Stimulated activated CD4-positive, alpha-beta T cell treated with anti-CD3 and anti-CD28 coated beads, Interleukin-4, amount 100 ng/mL, for 24 hours (primary cell): Measurements from ENCODE around the gene ITGBL1.

Experiments
- DNase-seq: peaks from one replicate; pipeline ENCODE4 v3.0.0-alpha.2; 2020

Gene ITGBL1

GRCh38 chr13:101706651-101707050 lies 254.2 kb downstream of the ITGBL1 start:
- no peak for DNase-seq

- no peak for DNase-seq
Observed at GRCh38 chr13:101707659-101708058, 255.2 kb downstream of the ITGBL1 start.

DNA sequence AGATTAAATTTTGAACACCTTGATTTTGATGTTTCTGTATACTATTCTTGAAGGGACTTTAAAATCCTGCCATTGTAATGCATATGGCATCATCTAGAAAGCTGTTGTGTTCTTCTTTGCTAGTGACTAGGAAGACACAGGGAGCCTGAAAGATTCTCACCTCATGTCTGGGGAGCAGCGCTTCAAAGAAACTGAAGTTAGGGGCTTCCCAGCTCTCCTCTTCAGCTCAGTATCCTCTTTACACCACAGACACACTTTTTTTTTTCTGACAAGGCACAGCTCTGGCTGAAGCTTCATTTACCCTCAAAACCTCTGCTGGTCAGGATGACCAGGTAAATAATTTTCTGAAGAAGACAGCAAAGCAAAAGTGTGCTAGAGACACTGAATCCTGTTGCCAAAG lies 255.6 kb downstream of the ITGBL1 start:
- no peak for DNase-seq

GRCh38 chr13:101709952-101710351 lies 257.5 kb downstream of the ITGBL1 start:
- no peak for DNase-seq

GRCh38 chr13:101711307-101712025 lies 259.0 kb downstream of the ITGBL1 start:
- DNase-seq = no peak

- DNase-seq = no peak
Observed at GRCh38 chr13:101712026-101712348, 259.5 kb downstream of the ITGBL1 start.

DNA sequence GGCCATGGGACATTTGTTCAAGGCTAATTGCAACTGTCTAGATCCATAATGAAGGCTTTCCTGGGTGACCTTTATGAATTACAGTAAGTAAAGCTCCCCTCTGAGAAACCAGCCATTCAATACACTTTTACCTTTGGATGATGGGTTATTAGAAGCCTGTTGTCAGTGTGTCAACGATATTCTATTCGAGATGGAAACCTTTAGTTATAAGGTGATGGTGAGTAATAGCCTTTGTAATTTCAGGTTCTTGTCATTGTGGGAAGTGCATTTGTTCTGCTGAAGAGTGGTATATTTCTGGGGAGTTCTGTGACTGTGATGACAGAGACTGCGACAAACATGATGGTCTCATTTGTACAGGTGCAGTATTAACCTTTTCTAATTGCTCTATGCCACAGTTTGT lies 261.7 kb downstream of the ITGBL1 start:
- DNase-seq = no peak

GRCh38 chr13:101717353-101717752 lies 264.9 kb downstream of the ITGBL1 start:
- DNase-seq = no peak

DNA sequence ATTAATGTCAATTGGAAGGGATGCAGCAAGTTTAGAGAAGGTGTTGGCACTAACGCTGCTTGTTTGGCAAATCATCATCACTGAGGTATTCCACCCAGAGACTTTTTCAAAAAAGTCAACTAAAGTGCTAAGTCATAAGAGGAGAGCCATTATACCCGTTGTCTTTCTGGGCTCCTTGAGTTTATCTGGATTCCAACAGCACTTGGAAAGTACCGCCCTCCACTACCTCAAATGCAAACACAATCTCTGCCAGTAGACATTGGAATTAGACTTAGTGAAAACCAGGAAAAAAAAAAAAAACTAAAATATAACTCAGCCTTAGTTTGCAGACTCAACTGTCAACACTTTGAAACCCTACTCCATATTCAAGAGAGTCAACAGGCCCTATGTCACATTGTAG lies 266.0 kb downstream of the ITGBL1 start:
- DNase-seq = no peak

DNA sequence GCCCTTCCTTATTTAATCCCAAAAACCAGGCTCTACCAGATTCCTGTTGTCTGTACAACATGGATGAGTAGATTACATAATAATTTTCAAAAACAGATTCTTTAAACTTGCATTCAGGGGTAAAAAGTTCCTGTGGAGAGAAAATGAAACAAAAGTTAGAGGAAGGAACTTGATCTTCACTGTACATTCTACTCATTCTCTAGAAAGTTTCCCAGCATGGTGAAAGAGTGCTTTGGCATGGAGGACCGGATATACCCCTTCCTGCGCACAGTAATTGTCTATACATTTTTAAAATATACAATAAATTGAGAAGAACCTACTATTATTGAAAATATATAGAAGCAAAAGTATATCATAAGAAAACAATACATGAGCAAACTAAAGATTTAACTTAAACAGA lies 274.2 kb downstream of the ITGBL1 start:
- no peak for DNase-seq

DNA sequence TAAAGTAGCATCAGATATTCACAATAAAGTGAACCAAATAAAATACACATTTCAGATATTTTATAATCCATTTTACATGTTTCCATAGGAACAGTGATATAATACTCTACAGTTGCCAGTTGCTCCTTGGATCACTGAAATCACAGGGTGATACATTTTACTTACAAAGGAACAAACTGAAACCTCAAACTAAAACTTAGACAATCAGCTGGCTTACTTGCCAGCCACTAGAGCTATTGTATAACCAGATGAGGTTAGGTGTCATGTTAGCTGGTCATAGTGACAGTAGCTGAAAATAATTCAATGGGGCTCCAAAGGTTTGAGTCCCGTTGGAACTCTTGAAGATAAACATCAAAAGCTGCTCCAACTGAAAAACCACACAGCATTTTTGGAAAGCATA lies 274.6 kb downstream of the ITGBL1 start:
- no peak for DNase-seq

GRCh38 chr13:101728021-101728420 lies 275.5 kb downstream of the ITGBL1 start:
- DNase-seq = no peak

DNA sequence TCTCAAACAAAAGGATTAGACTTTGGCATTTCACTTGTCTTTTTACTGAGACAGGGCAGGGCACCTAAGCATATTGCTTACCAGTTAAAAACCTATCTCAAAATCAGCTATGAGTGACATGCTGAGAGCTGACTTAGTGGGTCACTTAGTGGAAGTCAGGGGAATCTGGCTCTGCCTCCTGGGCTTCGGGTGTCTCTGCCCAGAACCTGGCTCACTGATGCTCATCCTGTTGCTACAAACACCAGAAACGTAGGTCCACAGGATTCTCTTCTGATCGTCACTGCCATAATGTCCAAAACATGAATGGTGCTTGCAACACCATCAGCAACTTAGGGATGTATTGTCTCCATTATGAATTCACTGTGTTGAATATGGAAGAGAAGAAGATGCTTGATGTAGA lies 276.1 kb downstream of the ITGBL1 start:
- no peak for DNase-seq

DNA sequence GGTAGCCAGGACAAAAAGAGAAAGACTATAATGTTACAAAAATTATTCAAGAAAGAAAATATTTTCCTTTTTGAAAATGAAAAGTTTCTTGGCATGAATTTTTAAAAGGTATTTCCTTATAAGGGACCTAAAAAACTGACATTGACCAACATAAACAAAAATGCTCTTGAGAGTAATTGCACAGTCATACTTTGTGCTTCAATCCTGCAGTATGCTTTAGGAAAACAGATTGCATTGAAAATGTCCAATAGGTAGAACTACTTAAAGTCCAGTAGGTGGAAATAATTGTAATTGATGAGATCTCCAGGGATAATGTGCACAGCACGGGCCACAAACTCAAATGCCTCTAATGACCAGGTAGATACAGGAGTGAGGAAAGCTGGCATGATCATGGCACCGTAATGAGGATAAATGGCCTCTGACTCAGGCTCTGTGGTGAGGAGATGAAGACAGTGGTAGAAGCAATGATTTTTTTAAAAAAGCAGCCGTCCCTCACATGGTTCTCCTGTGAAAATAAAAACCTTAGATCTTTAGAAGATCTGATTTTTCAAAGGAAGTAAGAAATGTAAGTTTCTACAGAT lies 278.0 kb downstream of the ITGBL1 start:
- DNase-seq = no peak

GRCh38 chr13:101736566-101736965 lies 284.1 kb downstream of the ITGBL1 start:
- no peak for DNase-seq

DNA sequence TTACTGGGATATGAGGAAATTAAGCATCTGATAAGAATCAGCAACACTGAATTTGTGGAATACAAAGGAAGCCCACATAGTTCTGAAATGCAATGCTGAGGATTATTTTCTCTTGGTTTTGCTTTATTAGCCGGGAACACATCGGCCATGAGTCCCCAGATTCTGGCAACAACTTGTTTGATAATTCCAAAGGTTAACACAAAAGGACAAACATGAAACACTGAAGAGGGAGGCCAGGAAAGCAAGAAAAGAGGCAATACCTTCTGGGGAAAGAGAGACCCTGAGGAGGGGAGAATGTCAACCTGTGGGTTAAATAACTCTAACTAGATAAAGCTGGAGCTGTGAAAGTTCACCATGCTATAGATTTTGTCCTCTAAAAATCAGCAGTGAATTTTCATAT lies 285.9 kb downstream of the ITGBL1 start:
- DNase-seq = no peak

DNA sequence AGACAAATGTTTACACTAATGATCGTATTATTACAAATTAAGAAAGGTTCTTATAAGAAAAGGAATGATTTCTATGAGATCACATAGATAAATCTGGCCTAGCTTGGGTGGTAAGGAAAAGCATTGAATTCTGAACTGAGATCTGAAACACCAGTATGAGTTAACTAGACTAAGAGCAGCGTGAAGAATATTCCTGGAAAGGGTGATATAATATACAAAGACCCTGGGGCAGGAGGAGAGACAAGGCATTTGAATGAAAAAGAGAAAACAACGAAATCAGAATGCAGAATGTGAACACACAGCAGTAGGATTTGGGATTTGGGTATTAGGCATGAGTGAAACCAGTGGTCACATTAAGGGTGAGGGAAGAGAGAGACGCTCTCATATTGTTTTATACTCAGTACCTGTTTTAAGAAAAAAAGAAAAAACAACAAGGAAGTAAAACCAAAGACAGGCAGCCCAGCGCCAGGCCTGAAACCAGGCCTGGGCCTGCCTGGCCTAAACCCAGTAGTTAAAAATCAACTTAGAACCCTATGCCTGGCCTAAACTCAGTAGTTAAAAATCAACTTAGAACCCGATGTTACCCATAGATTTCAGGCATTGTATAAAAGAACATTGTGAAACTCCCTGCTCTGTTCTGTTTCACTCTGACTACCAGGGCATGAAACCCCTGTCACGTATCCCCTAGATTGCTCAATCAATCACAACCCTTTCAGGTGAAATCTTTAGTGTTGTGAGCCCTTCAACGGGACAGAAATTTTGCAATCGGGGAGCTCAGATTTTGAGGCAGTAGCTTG lies 287.1 kb downstream of the ITGBL1 start:
- no peak for DNase-seq

DNA sequence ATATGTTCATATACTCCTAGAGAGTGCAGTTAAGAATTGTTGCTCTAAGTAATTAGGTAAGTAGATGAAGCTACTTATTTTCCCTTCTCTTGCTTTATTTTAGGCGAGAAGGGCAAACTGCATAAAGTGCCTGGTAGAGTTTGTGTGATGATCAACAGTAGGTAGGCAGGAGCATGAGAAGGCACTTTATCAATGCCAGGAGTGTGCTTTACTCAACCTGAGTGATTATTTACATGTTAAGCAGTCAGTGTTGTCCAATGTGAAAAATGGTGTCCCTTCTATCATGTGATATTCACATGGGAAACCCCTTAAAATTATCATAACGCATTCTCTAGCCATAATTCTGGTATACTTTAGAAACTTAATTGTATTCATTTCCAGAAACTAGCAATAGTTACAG lies 294.0 kb downstream of the ITGBL1 start:
- DNase-seq = no peak

DNA sequence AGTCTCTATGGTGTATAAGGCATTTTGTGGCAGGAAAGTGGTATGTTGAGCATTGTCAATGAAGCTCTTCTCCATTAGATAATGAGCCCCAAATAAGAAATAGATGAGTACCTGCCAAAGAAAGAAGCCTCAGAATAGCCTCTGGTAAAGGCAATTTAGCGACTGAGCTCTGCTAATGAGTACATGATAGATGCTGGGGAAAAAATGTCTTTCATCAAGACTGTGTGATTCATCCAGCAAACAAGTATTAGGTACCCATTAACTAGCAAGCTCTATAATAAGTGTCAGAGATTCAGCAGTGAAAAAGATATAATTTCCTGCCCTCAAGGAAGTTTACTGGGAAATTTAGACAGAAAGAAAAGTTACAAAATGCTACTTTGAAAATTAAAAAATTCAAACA lies 294.6 kb downstream of the ITGBL1 start:
- DNase-seq = no peak

- no peak for DNase-seq
Observed at GRCh38 chr13:101749584-101749983, 297.1 kb downstream of the ITGBL1 start.

DNA sequence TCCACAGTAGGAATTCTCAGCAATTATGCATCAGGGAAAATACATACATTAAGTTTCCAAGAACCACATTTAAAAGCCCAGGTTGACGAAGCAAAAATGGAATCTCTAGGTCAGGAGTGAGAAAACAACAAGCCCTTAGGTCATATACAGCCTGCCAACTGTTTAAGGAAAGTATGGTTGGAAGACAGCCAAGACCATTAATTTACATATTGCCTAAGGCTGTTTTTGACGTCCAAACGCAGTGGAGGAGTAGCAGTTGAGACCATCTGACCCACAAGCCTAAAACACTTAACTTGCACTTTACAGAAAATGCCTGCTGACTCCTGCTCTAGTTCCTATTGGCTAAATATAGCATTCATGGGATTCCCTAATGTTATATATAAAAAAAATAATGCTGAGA lies 299.0 kb downstream of the ITGBL1 start:
- no peak for DNase-seq

GRCh38 chr13:101752432-101752831 lies 300.0 kb downstream of the ITGBL1 start:
- no peak for DNase-seq

DNA sequence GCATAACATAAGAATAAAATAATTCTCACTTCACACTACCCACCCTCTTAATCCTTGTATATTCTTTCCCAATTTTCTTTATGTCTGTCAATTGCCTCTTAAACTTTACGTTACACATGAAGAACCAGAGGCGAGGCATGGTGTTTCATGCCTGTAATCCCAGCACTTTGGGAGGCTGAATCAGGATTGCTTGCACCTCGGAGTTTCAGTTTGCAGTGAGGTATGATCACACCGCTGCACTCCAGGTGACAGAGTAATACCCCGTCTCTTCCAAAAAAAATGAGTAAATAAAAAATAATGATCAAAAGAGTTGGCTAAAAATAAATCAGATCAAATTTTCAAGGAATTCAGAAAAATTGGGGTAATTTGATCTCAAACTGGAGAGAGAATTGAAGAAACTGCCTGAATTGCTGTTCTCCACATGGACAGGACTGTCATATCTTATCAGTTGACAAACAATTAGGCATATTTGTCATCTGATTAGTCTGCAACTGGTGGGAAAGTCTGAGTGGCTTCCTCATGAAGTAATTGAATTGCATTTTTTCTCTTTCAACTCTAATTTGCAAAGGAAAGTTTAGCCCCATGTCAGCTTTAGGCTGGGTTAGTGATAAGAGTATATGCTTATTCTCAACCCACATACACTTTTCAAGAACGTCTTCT lies 302.9 kb downstream of the ITGBL1 start:
- DNase-seq = no peak
